Esophagus squamous epithelium (tissue), 5 donors: ENCODE measurements around the gene SYT14. TPM values are rescaled to one million over a fixed set of nuclear protein-coding genes. Genes with fewer than 3 reads are reported as not detected.

Source experiments
- DNase-seq: peaks from one replicate; lab custom pipeline; 2025; lab: John Stamatoyannopoulos, UW
- H3K27ac ChIP-seq, 4 donors: fragments of 200-600 bp; sonication (generic); one replicate each; pipeline ENCODE4 v1.5.1; 2016 to 2019; ENCODE audit warnings: mild to moderate bottlenecking in 1 of 4
- H3K27me3 ChIP-seq, 4 donors: fragments of 200-600 bp; sonication (generic); 1 replicate in 3 of 4; 2 replicates in 1 of 4; pipeline versions ENCODE4 v1.5.1 to v1.6.0; 2017 to 2021; ENCODE audit warnings: antibody characterized with exemption in 1 of 4
- H3K36me3 ChIP-seq, 3 donors: fragments of 200-600 bp; sonication (generic); one replicate each; pipeline ENCODE4 v1.5.1; 2016 to 2019
- H3K4me1 ChIP-seq, 3 donors: fragments of 200-600 bp; sonication (generic); one replicate each; pipeline ENCODE4 v1.5.1; 2017 to 2019
- H3K4me3 ChIP-seq, 4 donors: fragments of 200-600 bp; sonication (generic); 1 replicate in 3 of 4; 2 replicates in 1 of 4; pipeline ENCODE4 v1.5.1; 2016 to 2019; ENCODE audit warnings: mild to moderate bottlenecking in 2 of 4, moderate library complexity in 1 of 4
- H3K9me3 ChIP-seq, 3 donors: fragments of 200-600 bp; sonication (generic); one replicate each; pipeline ENCODE4 v1.5.1; 2016 to 2019
- POLR2A ChIP-seq, 4 donors: fragments of 450-650 bp; IDR thresholded peaks; one replicate each; pipeline ENCODE4 v1.6.1; 2017; ENCODE audit warnings: antibody characterized with exemption in 4 of 4, mild to moderate bottlenecking in 4 of 4, moderate library complexity in 3 of 4
- WGBS, 2 donors: methylation state at CpG; one replicate each; pipeline ENCODE4 v1.1.5; 2018; 5-methylcytosine and 5-hydroxymethylcytosine counted together
- intact Hi-C: fragments of 100-400 bp; cut with DNase I; formaldehyde crosslinking; loops from one replicate; pipeline ENCODE4 v1.15.0; 2022
- total RNA-seq, 4 donors: library from RNA; depleted of rRNA; stranded (reverse); fragments of >200 nt; gene quantifications; one replicate each; pipeline ENCODE4 v1.1.0, GENCODE V29; 2016
- TF ChIP-seq, protein P1 (sequence below), 6 experiments: fragments of 450-650 bp in 4 of 6; fragments of 200-600 bp in 2 of 6; sonication (generic) in 2 of 6; IDR thresholded peaks; one replicate each; pipeline ENCODE4 v1.5.1; 2016 to 2019; ENCODE audit warnings: antibody characterized with exemption in 6 of 6, mild to moderate bottlenecking in 4 of 6, moderate library complexity in 4 of 6
- donor health status: DM: yes; HTN: yes; CAD: no.

SYT14 gene
- total RNA-seq, 4 donors from 2014 or later: not detected

GRCh38 chr1:210200124-210200736, 262.2 kb downstream of the SYT14 start:
- Histone ChIP-seq H3K27me3 (peaks cover 0 to 10% (median 0%) of the 10 kb centered on the region in 4 donors), H3K4me1 (no peaks in the 10 kb centered on the region), H3K27ac (no peak overlapping the region), H3K9me3 (peaks cover 0 to 15% (median 10%) of the 10 kb centered on the region in 3 donors), H3K4me3 (no peak overlapping the region), H3K36me3 (no peaks in the 10 kb centered on the region)
- 25 to 42% methylated on average over 3 of the region's 3 CpGs for WGBS, 2 donors
- TF ChIP-seq, protein P1, sequence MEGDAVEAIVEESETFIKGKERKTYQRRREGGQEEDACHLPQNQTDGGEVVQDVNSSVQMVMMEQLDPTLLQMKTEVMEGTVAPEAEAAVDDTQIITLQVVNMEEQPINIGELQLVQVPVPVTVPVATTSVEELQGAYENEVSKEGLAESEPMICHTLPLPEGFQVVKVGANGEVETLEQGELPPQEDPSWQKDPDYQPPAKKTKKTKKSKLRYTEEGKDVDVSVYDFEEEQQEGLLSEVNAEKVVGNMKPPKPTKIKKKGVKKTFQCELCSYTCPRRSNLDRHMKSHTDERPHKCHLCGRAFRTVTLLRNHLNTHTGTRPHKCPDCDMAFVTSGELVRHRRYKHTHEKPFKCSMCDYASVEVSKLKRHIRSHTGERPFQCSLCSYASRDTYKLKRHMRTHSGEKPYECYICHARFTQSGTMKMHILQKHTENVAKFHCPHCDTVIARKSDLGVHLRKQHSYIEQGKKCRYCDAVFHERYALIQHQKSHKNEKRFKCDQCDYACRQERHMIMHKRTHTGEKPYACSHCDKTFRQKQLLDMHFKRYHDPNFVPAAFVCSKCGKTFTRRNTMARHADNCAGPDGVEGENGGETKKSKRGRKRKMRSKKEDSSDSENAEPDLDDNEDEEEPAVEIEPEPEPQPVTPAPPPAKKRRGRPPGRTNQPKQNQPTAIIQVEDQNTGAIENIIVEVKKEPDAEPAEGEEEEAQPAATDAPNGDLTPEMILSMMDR (IDR thresholded peaks at IDR 0.05): peak in 3 of 6 experiments; percentile 29 to 40 (median 31)
- TF ChIP-seq POLR2A (IDR thresholded peaks at IDR 0.05): no peak
- intact Hi-C loops: no loop called here
- DNase-seq: no peak

GRCh38 chr1:210201681-210202080, 263.7 kb downstream of the SYT14 start:
- no peak overlapping the region for H3K4me3 ChIP-seq
- H3K36me3 ChIP-seq: no peaks in the 10 kb centered on the region
- no peak for DNase-seq
- no peak overlapping the region for H3K27ac ChIP-seq
- WGBS, 2 donors: 50 to 68% methylated on average over 3 of the region's 3 CpGs
- intact Hi-C loops: no loop called here
- TF ChIP-seq, protein P1 (IDR thresholded peaks at IDR 0.05): no peak
- no peak for TF ChIP-seq POLR2A (IDR thresholded peaks at IDR 0.05)
- H3K9me3 ChIP-seq: peaks cover 0 to under 1% (median 0%) of the 10 kb centered on the region in 3 donors
- peaks cover 0 to 10% (median 0%) of the 10 kb centered on the region in 4 donors for H3K27me3 ChIP-seq
- no peaks in the 10 kb centered on the region for H3K4me1 ChIP-seq

DNA sequence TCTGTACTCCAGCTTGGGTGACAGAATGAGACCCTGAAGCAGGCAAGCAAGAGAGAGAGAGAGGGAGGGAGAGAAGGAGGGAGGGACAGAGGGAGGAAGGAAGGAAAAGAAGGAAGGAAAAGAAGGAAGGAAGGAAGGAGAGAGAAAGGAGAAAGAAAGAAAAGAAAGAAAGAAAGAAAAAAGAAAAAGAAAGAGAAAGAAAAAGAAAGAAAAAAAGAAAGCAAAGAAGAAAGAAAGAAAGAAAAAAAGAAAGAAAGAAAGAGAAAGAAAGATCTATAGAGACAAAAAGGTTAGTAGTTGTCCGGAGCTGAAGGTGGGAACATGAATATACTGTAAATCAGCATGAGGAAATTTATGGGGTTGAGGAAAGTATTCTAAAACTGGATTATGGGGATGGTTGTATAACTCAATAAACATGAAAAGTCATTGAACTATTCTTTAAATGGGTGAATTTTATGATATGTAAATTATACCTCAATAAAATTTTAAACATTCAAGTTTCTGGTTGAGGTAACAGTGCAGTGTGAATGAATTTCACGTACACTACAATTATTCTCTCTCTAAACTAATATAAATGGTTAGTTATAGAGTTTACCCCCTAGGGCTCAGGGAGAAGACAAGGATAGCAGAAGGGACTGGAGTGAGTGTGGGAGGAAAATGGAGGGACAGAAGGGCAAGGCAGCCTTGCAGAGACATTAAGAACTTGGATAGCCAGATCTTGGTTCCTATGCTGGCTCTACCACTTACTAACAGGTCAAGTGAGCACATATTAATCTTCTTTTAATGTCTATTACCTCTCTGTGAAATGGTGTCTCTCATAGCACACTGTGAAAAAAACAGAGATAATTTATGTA, 269.8 kb downstream of the SYT14 start:
- intact Hi-C loops: no loop called here
- no peak for DNase-seq
- Histone ChIP-seq H3K36me3 (no peaks in the 10 kb centered on the region), H3K4me1 (no peaks in the 10 kb centered on the region), H3K27me3 (peaks cover 0 to 2% (median 0%) of the 10 kb centered on the region in 4 donors), H3K27ac (no peak overlapping the region), H3K4me3 (no peak overlapping the region), H3K9me3 (no peaks in the 10 kb centered on the region)
- TF ChIP-seq, protein P1 (IDR thresholded peaks at IDR 0.05): no peak
- TF ChIP-seq POLR2A (IDR thresholded peaks at IDR 0.05): no peak
- WGBS, 2 donors: 87 to 89% methylated on average over 2 of the region's 2 CpGs

DNA sequence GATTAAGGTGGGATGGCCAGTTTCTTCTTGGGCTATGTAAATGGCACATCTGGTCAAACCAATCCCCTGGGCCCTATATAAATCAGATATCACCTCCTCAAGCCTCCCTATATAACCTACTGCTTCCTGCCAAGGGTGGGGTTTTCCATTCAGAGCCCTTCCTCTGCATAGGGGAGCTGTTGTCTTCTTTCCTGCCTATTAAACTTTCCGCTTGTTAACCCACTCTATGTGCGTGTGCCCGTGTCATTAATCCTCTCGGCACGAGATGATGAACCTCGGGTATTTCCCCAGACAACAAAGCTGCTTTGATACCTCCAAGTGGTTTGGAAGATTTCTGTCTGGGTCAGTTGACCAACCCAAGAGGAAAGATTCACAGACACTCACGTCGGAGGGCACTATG, 275.3 kb downstream of the SYT14 start:
- Histone ChIP-seq H3K27ac (no peak overlapping the region), H3K4me1 (no peaks in the 10 kb centered on the region), H3K36me3 (no peaks in the 10 kb centered on the region), H3K4me3 (no peak overlapping the region), H3K9me3 (no peaks in the 10 kb centered on the region), H3K27me3 (peaks cover 0 to 8% (median 0%) of the 10 kb centered on the region in 4 donors)
- TF ChIP-seq, protein P1 (IDR thresholded peaks at IDR 0.05): no peak
- TF ChIP-seq POLR2A (IDR thresholded peaks at IDR 0.05): no peak
- intact Hi-C loops: loop anchor here (10.0 kb wide), 1 partner anchor 91 kb away; no protein-coding TSS in a partner anchor
- 70 to 84% methylated on average over 8 of the region's 8 CpGs for WGBS, 2 donors
- DNase-seq: no peak
